Caco-2 (cell line): Measurements from ENCODE around the gene CCNA2. TPM values are rescaled to one million over a fixed set of nuclear protein-coding genes. Genes with fewer than 3 reads are reported as not detected.

Source experiments
- BruUV-seq: library from RNA; stranded (reverse); fragments of 400-500 nt; replicated peaks from 2 replicates; lab custom pipeline; 2021; lab: Mats Ljungman, UMichigan
- CTCF ChIA-PET: fragments of 300-600 bp; sonication (Branson Sonifier 250); formaldehyde crosslinking; loops from one replicate; lab custom pipeline; 2022; ENCODE audit warnings: antibody characterized with exemption; lab: Charles Lee
- POLR2A ChIA-PET: fragments of 300-600 bp; sonication (Branson Sonifier 250); formaldehyde crosslinking; loops from one replicate; lab custom pipeline; 2022; ENCODE audit warnings: antibody characterized with exemption; lab: Charles Lee
- DNase-seq, 2 experiments: peaks; one replicate each; pipeline versions ENCODE4 v3.0.0 to v3.0.0-alpha.2; 2020 to 2022
- H3K27me3 ChIP-seq: replicated peaks from 2 replicates; pipeline ENCODE4 v1.6.0; 2011; ENCODE audit warnings: low read length; ENCODE audit not compliant: control insufficient read depth, insufficient read depth
- H3K36me3 ChIP-seq: 2 replicates; pipeline ENCODE4 v1.5.1; 2011; ENCODE audit warnings: low read length; ENCODE audit not compliant: control insufficient read depth, insufficient read depth
- H3K4me1 ChIP-seq: fragments of 250-450 bp; sonication (Bioruptor Pico); 2 replicates; pipeline ENCODE4 v1.5.1; 2020; ENCODE audit warnings: mild to moderate bottlenecking
- H3K4me3 ChIP-seq: 2 replicates; pipeline ENCODE4 v1.5.1; 2011; ENCODE audit warnings: low read depth, mild to moderate bottlenecking, control low read depth, low read length
- H3K9me3 ChIP-seq: fragments of 250-450 bp; sonication (Bioruptor Pico); 2 replicates; pipeline ENCODE4 v1.5.1; 2020; ENCODE audit warnings: mild to moderate bottlenecking, moderate library complexity
- H3K27ac Mint-ChIP-seq: one replicate; pipeline ENCODE4 v1.8.0; 2022; ENCODE audit warnings: mixed read lengths; ENCODE audit not compliant: unreplicated experiment
- H3K27me3 Mint-ChIP-seq: one replicate; pipeline ENCODE4 v1.8.0; 2022; ENCODE audit warnings: mixed read lengths; ENCODE audit not compliant: insufficient read depth, unreplicated experiment
- H3K36me3 Mint-ChIP-seq: one replicate; pipeline ENCODE4 v1.8.0; 2022; ENCODE audit warnings: mild to moderate bottlenecking, mixed read lengths; ENCODE audit not compliant: insufficient read depth, unreplicated experiment
- H3K4me1 Mint-ChIP-seq: one replicate; pipeline ENCODE4 v1.8.0; 2022; ENCODE audit warnings: low read depth, mixed read lengths; ENCODE audit not compliant: unreplicated experiment
- H3K4me3 Mint-ChIP-seq: one replicate; pipeline ENCODE4 v1.8.0; 2022; ENCODE audit warnings: mild to moderate bottlenecking, moderate library complexity, mixed read lengths; ENCODE audit not compliant: unreplicated experiment
- H3K9me3 Mint-ChIP-seq: one replicate; pipeline ENCODE4 v1.8.0; 2022; ENCODE audit warnings: mixed read lengths; ENCODE audit not compliant: unreplicated experiment
- CTCF ChIP-seq, 2 experiments: fragments of 200-600 bp in 1 of 2; IDR thresholded peaks; 1 replicate in 1 of 2; 2 replicates in 1 of 2; pipeline versions ENCODE4 v1.5.1 to v1.8.0; 2011 to 2022; ENCODE audit warnings: antibody characterized with exemption in 1 of 2, control low read depth in 1 of 2, inconsistent platforms in 1 of 2, low read depth in 1 of 2, low read length in 1 of 2, mild to moderate bottlenecking in 1 of 2, moderate library complexity in 1 of 2; ENCODE audit not compliant: insufficient read depth in 1 of 2, severe bottlenecking in 1 of 2, unreplicated experiment in 1 of 2
- intact Hi-C: fragments of 100-400 bp; cut with micrococcal nuclease; formaldehyde crosslinking; loops from one replicate; pipeline ENCODE4 v1.10.0; 2022; ENCODE audit not compliant: unreplicated experiment
- total RNA-seq: library from RNA; stranded (reverse); gene quantifications from 2 replicates; pipeline ENCODE4 v1.2.3, GENCODE V29; 2022

CCNA2 gene
- total RNA-seq, 1 experiment from 2014 or later: 97.9 TPM

DNA sequence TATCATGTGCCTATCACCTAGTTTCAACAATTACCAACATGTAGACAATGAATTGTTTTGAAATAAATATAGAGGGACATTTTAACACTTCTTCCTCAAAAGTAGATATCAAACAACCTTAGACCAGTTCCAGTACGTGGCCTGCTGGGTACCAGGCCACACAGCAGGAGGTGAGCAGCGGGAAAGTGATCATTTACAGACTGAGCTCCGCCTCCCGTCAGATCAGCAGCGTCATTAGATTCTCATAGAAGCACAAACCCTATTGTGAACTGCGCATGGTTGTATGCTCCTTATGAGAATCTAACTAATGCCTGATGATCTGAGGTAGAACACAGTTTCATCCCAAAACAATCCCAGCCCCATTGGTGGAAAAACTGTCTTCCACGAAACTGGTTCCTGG is 40.1 kb upstream of the CCNA2 start:
- ChIA-PET CTCF (no interaction called here), POLR2A (no interaction called here)
- BruUV-seq: no TSS peak
- Mint-ChIP-seq H3K4me3 (no peak overlapping the region), H3K36me3 (peaks cover 6% of the 10 kb centered on the region), H3K9me3 (no peaks in the 10 kb centered on the region), H3K27ac (no peak overlapping the region), H3K4me1 (peaks cover 3% of the 10 kb centered on the region), H3K27me3 (no peaks in the 10 kb centered on the region)
- H3K4me1 ChIP-seq: no peaks in the 10 kb centered on the region
- TF ChIP-seq CTCF (IDR thresholded peaks at IDR 0.05; ENCODE audit: insufficient read depth in 1 of 2, low read depth in 1 of 2, low read length in 1 of 2, severe bottlenecking in 1 of 2, unreplicated experiment in 1 of 2): no peak
- intact Hi-C loops: loop anchor here (2.0 kb wide), 1 partner anchor 43 kb away; no protein-coding TSS in a partner anchor
- DNase-seq: no peak
- H3K9me3 ChIP-seq: no peaks in the 10 kb centered on the region
- no peaks in the 10 kb centered on the region for H3K36me3 ChIP-seq
- H3K27me3 ChIP-seq: no peaks in the 10 kb centered on the region
- H3K4me3 ChIP-seq: no peak overlapping the region

DNA sequence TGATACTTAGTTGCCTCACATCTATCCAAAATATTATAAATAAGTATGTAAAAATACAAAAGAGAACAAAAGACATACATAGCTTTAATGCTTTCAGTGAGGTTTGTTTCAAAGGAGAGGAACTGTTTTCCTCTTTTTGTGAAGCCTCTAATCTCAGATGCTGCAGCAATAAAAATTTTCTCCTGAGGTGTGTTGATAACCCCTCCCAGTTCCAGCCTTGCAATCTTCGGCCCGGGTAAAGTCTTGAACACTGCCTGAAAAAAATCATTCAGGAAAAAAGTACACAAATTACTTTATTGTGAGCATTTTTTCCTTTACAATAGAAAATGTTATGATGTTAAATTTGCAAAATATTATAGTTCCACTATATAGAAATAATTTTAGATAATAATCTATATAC is 37.7 kb upstream of the CCNA2 start:
- H3K4me1 Mint-ChIP-seq: no peaks in the 10 kb centered on the region

DNA sequence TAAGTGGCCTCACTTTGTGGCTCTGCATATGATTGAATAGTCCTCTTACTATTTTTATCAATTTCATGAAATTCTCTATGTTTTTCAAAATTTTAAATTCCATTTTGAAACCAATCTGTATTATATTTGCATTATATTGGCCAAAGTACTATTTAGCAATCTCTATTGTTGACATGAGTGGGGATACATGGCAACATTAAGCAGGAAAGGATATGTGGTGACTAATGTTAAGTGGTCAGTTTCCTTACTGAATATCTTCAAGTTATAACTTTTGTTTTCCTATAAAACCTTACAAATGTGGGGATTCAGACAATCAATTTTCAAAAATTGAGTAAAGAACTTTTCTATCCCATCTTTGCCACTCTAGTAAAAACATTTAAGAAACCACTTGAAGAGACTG is 36.4 kb upstream of the CCNA2 start:
- Histone ChIP-seq H3K4me1 (no peaks in the 10 kb centered on the region), H3K27me3 (no peaks in the 10 kb centered on the region), H3K4me3 (no peak overlapping the region), H3K36me3 (no peaks in the 10 kb centered on the region), H3K9me3 (no peaks in the 10 kb centered on the region)
- no peaks in the 10 kb centered on the region for H3K27me3 Mint-ChIP-seq
- no peak for TF ChIP-seq CTCF (IDR thresholded peaks at IDR 0.05; ENCODE audit: insufficient read depth in 1 of 2, low read depth in 1 of 2, low read length in 1 of 2, severe bottlenecking in 1 of 2, unreplicated experiment in 1 of 2)
- H3K9me3 Mint-ChIP-seq: no peaks in the 10 kb centered on the region
- intact Hi-C loops: no loop called here
- no TSS peak for BruUV-seq
- no peak for DNase-seq
- H3K27ac Mint-ChIP-seq: no peak overlapping the region
- ChIA-PET POLR2A (no interaction called here), CTCF (no interaction called here)
- H3K36me3 Mint-ChIP-seq: no peaks in the 10 kb centered on the region
- no peaks in the 10 kb centered on the region for H3K4me1 Mint-ChIP-seq
- H3K4me3 Mint-ChIP-seq: no peak overlapping the region

More for the DNA sequence above, 37.7 kb upstream of the CCNA2 start:
- H3K27ac Mint-ChIP-seq: no peak overlapping the region
- ChIA-PET POLR2A (no interaction called here), CTCF (no interaction called here)
- H3K4me1 ChIP-seq: no peaks in the 10 kb centered on the region
- no peak overlapping the region for H3K4me3 Mint-ChIP-seq
- no peaks in the 10 kb centered on the region for H3K27me3 ChIP-seq
- no TSS peak for BruUV-seq
- H3K9me3 Mint-ChIP-seq: no peaks in the 10 kb centered on the region
- H3K9me3 ChIP-seq: no peaks in the 10 kb centered on the region
- no peaks in the 10 kb centered on the region for H3K36me3 ChIP-seq
- H3K27me3 Mint-ChIP-seq: no peaks in the 10 kb centered on the region
- H3K4me3 ChIP-seq: no peak overlapping the region
- no peak for TF ChIP-seq CTCF (IDR thresholded peaks at IDR 0.05; ENCODE audit: insufficient read depth in 1 of 2, low read depth in 1 of 2, low read length in 1 of 2, severe bottlenecking in 1 of 2, unreplicated experiment in 1 of 2)
- intact Hi-C loops: no loop called here
- peaks cover 6% of the 10 kb centered on the region for H3K36me3 Mint-ChIP-seq
- DNase-seq: no peak
